GM21825 (cell line): Measurements from ENCODE around the gene C14orf180.

Source experiments
- ATAC-seq: cut with Tn5 transposase; IDR thresholded peaks from one replicate; pipeline ENCODE4 v1.9.1; 2021; ENCODE audit warnings: mild to moderate bottlenecking, moderate library complexity; ENCODE audit not compliant: unreplicated experiment

C14orf180 gene

GRCh38 chr14:104549536-104550339, 29.8 kb upstream of the C14orf180 start:
- no peak for ATAC-seq

GRCh38 chr14:104550340-104550860, 29.2 kb upstream of the C14orf180 start:
- no peak for ATAC-seq

GRCh38 chr14:104550861-104551728, 28.5 kb upstream of the C14orf180 start:
- ATAC-seq = no peak

- ATAC-seq = no peak
Observed at GRCh38 chr14:104551851-104552737, 27.5 kb upstream of the C14orf180 start.

- no peak for ATAC-seq
Observed at GRCh38 chr14:104552738-104553125, 26.8 kb upstream of the C14orf180 start.

GRCh38 chr14:104553166-104554087, 26.1 kb upstream of the C14orf180 start:
- no peak for ATAC-seq

GRCh38 chr14:104554088-104554607, 25.4 kb upstream of the C14orf180 start:
- no peak for ATAC-seq

- no peak for ATAC-seq
Observed at GRCh38 chr14:104554608-104555429, 24.7 kb upstream of the C14orf180 start.

- ATAC-seq = no peak
Observed at GRCh38 chr14:104555430-104556255, 23.9 kb upstream of the C14orf180 start.

GRCh38 chr14:104556256-104557021, 23.1 kb upstream of the C14orf180 start:
- ATAC-seq = no peak

- ATAC-seq = no peak
Observed at GRCh38 chr14:104557086-104557485, 22.5 kb upstream of the C14orf180 start.

- no peak for ATAC-seq
Observed at GRCh38 chr14:104557766-104558165, 21.8 kb upstream of the C14orf180 start.

GRCh38 chr14:104558231-104559027, 21.1 kb upstream of the C14orf180 start:
- ATAC-seq = no peak

GRCh38 chr14:104559028-104559803, 20.3 kb upstream of the C14orf180 start:
- no peak for ATAC-seq

- ATAC-seq = no peak
Observed at GRCh38 chr14:104559804-104560585, 19.6 kb upstream of the C14orf180 start.
